ENCODE results near the gene RBM17.

DNA sequence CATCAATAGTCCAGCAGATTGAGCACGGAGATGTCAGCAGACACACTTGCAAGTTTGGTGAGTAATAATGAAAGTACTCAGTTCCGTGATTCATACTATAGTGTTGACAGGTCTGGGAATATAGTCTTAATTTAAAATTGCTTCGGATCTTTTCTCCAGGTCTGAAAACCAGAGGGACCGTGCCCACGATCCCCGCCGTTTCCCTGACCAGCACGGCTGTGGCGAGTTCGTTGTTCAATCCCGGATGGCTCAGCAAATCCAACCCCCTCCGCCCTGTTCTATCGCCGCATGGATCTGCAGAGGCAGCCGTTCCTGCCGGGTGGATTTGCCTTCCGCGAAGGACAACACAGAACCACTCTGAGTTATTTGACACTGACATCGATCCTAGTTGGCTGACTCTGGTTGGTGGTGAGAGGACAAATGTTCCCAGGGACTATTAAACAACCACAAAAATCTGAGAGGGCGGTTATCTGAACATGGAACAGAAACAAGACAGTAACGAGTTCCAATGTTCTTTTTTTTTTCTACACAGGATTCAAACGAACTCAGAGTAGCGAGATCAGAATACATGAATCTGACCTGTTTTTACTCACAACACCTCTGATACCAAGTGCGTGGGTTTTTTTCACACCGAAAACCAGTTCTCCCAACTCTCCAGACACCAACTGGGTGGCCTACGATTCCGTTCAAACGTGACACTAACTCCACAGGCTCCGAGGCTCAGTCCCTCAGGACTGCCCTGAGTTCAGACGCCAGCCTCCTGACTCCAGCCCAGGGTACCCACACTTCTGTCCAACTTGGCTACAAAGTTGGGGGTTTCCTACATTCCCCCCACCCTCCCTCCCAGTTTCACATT, 52.7 kb downstream of the RBM17 start:
- TF ChIP-seq, protein P1, sequence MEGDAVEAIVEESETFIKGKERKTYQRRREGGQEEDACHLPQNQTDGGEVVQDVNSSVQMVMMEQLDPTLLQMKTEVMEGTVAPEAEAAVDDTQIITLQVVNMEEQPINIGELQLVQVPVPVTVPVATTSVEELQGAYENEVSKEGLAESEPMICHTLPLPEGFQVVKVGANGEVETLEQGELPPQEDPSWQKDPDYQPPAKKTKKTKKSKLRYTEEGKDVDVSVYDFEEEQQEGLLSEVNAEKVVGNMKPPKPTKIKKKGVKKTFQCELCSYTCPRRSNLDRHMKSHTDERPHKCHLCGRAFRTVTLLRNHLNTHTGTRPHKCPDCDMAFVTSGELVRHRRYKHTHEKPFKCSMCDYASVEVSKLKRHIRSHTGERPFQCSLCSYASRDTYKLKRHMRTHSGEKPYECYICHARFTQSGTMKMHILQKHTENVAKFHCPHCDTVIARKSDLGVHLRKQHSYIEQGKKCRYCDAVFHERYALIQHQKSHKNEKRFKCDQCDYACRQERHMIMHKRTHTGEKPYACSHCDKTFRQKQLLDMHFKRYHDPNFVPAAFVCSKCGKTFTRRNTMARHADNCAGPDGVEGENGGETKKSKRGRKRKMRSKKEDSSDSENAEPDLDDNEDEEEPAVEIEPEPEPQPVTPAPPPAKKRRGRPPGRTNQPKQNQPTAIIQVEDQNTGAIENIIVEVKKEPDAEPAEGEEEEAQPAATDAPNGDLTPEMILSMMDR (conservative IDR thresholded peaks at IDR 0.05; ENCODE audit: low read depth, low read length), result no peak
- peak; percentile 53; the same call in 1 of the 2 replicates for TF ChIP-seq POLR2A (IDR thresholded peaks at IDR 0.05; ENCODE audit: low read depth, low read length)
- no peak for TF ChIP-seq RAD21 (IDR thresholded peaks at IDR 0.05; ENCODE audit: low read length)
- TF ChIP-seq NFE2L2 (IDR thresholded peaks at IDR 0.05; ENCODE audit: low read depth, low read length), result no peak

Data from IMR-90 (cell line).